Activated B cell treated with CpG ODN at 0.5 μM for 24 hours (primary cell): Measurements from ENCODE around the gene ABCA7. TPM values are rescaled to one million over a fixed set of nuclear protein-coding genes. Genes with fewer than 3 reads are reported as not detected.

Source experiments
- ATAC-seq: fragments of 200-7000 bp; cut with Tn5 transposase; one replicate; pipeline ENCODE4 v1.10.0; 2021; ENCODE audit warnings: low read depth, mild to moderate bottlenecking, moderate library complexity
- CTCF ChIA-PET: fragments of 350-600 bp; sonication (Branson Sonifier 250); formaldehyde crosslinking; loops from one replicate; lab custom pipeline; 2021; ENCODE audit warnings: antibody characterized with exemption; lab: Charles Lee
- POLR2A ChIA-PET: fragments of 350-600 bp; sonication (Branson Sonifier 250); formaldehyde crosslinking; loops from one replicate; lab custom pipeline; 2021; ENCODE audit warnings: antibody characterized with exemption; lab: Charles Lee
- DNase-seq: peaks from one replicate; pipeline ENCODE4 v3.0.0; 2022
- H3K27ac Mint-ChIP-seq: one replicate; pipeline ENCODE4 v1.8.0; 2020; ENCODE audit warnings: mixed read lengths
- H3K27me3 Mint-ChIP-seq: one replicate; pipeline ENCODE4 v1.8.0; 2021; ENCODE audit warnings: mixed read lengths
- H3K36me3 Mint-ChIP-seq: one replicate; pipeline ENCODE4 v1.8.0; 2021; ENCODE audit warnings: low read depth, mixed read lengths
- H3K4me1 Mint-ChIP-seq: one replicate; pipeline ENCODE4 v1.8.0; 2021; ENCODE audit warnings: mixed read lengths
- H3K4me3 Mint-ChIP-seq: one replicate; pipeline ENCODE4 v1.8.0; 2020; ENCODE audit warnings: mild to moderate bottlenecking, mixed read lengths
- H3K9me3 Mint-ChIP-seq: one replicate; pipeline ENCODE4 v1.8.0; 2020; ENCODE audit warnings: mixed read lengths
- intact Hi-C: fragments of 100-400 bp; cut with micrococcal nuclease; formaldehyde crosslinking; loops from one replicate; pipeline ENCODE4 v1.15.1; 2024
- total RNA-seq: library from RNA; stranded (reverse); gene quantifications from 2 replicates; pipeline ENCODE4 v1.2.3, GENCODE V29; 2022
- TF ChIP-seq, protein P1 (sequence below): fragments of 200-600 bp; IDR thresholded peaks from one replicate; pipeline ENCODE4 v1.8.0; 2022; ENCODE audit warnings: antibody characterized with exemption, mild to moderate bottlenecking

Gene ABCA7
- total RNA-seq, 1 donor from 2014 or later: 188 TPM

DNA sequence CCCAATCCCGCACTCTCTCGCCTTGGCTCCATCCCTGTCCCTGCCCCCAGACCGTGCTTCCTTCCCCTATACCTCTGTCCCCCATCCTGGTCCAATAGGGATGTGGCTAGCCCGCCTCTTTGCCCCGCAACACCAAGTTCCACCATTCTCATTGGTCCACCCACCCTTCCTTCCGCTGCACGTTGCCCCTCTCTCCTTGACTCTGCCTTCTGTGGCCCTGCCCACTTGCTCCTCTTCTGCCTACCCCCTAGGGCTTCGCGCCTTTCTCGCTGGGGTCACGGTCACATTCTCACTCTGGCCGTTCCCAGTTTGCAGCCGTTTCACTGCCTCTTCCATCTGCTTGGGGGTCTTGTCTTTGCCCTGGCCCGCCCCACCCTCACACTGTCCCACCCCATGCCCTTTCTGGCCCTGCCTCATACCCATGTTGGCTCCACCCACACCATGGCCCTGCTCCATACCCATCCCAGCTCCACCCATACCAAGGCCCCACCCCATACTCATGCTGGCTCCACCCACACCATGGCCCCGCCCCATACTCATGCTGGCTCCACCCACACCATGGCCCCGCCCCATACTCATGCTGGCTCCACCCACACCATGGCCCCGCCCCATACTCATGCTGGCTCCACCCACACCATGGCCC, 22.6 kb downstream of the ABCA7 start:
- ATAC-seq (peak; percentile 12), DNase-seq (no peak)
- intact Hi-C loops: no loop called here

DNA sequence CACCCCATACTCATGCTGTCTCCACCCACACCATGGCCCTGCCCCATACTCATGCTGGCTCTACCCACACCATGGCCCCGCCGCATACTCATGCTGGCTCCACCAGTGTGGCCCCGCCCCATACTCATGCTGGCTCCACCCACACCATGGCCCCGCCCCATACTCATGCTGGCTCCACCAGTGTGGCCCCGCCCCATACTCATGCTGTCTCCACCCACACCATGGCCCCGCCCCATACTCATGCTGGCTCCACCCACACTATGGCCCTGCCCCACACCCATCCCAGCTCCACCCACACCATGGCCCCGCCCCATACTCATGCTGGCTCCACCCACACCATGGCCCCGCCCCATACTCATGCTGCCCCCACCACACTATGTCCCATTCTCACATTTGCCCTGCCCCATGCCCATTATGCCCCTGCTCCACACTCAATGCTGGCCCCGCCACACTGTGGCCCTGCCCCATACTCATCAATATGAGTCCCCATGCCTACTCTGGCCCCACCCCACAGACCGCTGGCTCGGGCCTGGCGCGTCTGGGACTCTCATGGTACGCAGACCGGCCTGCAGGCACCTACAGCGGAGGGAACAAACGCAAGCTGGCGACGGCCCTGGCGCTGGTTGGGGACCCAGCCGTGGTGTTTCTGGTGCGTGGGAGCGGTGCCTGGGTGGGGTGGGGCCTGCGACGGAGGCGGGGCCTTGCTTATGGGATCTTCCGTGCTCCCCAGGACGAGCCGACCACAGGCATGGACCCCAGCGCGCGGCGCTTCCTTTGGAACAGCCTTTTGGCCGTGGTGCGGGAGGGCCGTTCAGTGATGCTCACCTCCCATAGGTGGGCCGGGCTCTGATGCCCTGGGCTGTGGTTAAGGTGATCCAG, 23.4 kb downstream of the ABCA7 start:
- no peak overlapping the region for H3K27ac Mint-ChIP-seq

More for the DNA sequence above, 22.6 kb downstream of the ABCA7 start:
- TF ChIP-seq, protein P1, sequence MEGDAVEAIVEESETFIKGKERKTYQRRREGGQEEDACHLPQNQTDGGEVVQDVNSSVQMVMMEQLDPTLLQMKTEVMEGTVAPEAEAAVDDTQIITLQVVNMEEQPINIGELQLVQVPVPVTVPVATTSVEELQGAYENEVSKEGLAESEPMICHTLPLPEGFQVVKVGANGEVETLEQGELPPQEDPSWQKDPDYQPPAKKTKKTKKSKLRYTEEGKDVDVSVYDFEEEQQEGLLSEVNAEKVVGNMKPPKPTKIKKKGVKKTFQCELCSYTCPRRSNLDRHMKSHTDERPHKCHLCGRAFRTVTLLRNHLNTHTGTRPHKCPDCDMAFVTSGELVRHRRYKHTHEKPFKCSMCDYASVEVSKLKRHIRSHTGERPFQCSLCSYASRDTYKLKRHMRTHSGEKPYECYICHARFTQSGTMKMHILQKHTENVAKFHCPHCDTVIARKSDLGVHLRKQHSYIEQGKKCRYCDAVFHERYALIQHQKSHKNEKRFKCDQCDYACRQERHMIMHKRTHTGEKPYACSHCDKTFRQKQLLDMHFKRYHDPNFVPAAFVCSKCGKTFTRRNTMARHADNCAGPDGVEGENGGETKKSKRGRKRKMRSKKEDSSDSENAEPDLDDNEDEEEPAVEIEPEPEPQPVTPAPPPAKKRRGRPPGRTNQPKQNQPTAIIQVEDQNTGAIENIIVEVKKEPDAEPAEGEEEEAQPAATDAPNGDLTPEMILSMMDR: no peak
- peaks cover 19% of the 10 kb centered on the region for H3K36me3 Mint-ChIP-seq
- no peak overlapping the region for H3K4me3 Mint-ChIP-seq
- H3K4me1 Mint-ChIP-seq: peaks cover 37% of the 10 kb centered on the region
- H3K27ac Mint-ChIP-seq: no peak overlapping the region
- no peaks in the 10 kb centered on the region for H3K27me3 Mint-ChIP-seq
- POLR2A ChIA-PET: interaction anchor here (0.5 to 1.2 kb wide), 2 partner anchors 14 to 23 kb away, joined by 3 to 5 read pairs; partner anchors contain the start of gene ABCA7
- H3K9me3 Mint-ChIP-seq: no peaks in the 10 kb centered on the region
- CTCF ChIA-PET: interaction anchor here (1.0 kb wide), 1 partner anchor 51 kb away, joined by 3 read pairs; no protein-coding TSS in a partner anchor

DNA sequence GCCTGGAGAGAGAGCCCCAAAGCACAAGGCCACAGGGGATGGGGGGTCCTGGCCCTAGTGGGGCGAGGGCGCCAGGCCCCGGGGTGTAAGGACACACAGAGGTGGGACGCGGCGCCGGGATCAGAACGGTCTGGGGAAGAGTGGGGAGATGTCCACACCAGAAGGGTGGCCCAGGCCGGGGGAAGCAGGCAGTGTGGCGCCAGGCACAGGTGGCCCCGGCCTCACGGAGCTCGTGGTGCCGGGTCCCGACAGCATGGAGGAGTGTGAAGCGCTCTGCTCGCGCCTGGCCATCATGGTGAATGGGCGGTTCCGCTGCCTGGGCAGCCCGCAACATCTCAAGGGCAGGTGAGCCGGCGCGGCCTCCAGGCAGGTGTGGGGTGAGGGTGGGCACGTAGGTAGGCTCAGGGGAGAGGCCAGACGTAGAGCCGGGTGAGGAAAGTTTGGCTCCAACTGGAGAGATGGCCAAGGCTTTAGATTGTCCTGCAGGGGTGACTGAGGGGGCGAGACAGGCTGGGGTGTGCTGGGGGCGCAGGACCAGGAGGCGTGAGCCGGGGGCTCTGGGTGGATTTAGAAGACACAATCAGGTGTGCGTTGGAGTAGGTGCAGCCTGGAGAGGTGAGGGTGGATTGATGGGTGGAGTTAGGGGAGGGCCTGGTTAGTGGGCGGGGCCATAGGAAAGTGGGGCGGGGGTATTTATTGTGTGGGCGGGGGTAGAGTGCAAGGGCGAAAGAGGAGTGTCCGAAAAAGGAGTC, 24.2 kb downstream of the ABCA7 start:
- TF ChIP-seq, protein P1: no peak
- H3K9me3 Mint-ChIP-seq: no peaks in the 10 kb centered on the region
- ChIA-PET CTCF (interaction anchor here (1.0 to 2.7 kb wide), 13 partner anchors 11 to 180 kb away, joined by 3 to 13 read pairs (median 4); partner anchors contain the start of genes ABCA7 and CNN2), POLR2A (interaction anchor here (0.6 to 5.3 kb wide), 12 partner anchors 13 to 794 kb away, joined by 3 to 140 read pairs (median 8); partner anchors contain the start of genes ABCA7, CNN2, GPX4 and RNU6-2)
- no peak for DNase-seq
- H3K4me3 Mint-ChIP-seq: peak overlapping the region; percentile 15
- no peaks in the 10 kb centered on the region for H3K27me3 Mint-ChIP-seq
- intact Hi-C loops: no loop called here
- no peak overlapping the region for H3K27ac Mint-ChIP-seq
- no peak for ATAC-seq
- H3K36me3 Mint-ChIP-seq: peaks cover 18% of the 10 kb centered on the region
- peaks cover 31% of the 10 kb centered on the region for H3K4me1 Mint-ChIP-seq

More for the DNA sequence above, 23.4 kb downstream of the ABCA7 start:
- no peak overlapping the region for H3K4me3 Mint-ChIP-seq
- DNase-seq (no peak), ATAC-seq (no peak)
- no peaks in the 10 kb centered on the region for H3K9me3 Mint-ChIP-seq
- POLR2A ChIA-PET: no interaction called here
- H3K36me3 Mint-ChIP-seq: peaks cover 15% of the 10 kb centered on the region
- no peaks in the 10 kb centered on the region for H3K27me3 Mint-ChIP-seq
- TF ChIP-seq, protein P1: no peak
- peaks cover 29% of the 10 kb centered on the region for H3K4me1 Mint-ChIP-seq
- CTCF ChIA-PET: no interaction called here
- intact Hi-C loops: no loop called here

DNA sequence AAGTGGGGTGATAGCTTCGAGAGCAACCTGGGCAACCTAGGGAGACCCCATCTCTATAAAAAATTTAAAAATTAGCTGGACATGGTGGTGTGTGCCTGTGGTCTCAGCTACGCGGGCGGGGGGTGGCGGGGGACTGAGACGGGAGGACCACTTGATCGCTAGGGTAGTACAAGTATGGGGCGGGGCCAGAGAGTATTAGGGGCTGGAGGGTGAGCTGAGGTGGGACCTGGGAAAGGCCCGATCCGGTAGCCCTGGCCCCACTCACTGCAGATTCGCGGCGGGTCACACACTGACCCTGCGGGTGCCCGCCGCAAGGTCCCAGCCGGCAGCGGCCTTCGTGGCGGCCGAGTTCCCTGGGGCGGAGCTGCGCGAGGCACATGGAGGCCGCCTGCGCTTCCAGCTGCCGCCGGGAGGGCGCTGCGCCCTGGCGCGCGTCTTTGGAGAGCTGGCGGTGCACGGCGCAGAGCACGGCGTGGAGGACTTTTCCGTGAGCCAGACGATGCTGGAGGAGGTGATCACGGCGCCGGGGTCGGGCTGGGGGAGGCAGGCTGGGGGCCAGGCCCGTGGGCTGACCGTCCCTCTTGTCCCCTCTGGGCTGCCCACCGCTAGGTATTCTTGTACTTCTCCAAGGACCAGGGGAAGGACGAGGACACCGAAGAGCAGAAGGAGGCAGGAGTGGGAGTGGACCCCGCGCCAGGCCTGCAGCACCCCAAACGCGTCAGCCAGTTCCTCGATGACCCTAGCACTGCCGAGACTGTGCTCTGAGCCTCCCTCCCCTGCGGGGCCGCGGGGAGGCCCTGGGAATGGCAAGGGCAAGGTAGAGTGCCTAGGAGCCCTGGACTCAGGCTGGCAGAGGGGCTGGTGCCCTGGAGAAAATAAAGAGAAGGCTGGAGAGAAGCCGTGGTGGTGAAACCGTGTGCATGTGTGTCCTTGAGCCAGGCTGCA, 25.0 kb downstream of the ABCA7 start:
- H3K27ac Mint-ChIP-seq: no peak overlapping the region
- intact Hi-C loops: loop anchor here (5.0 kb wide), 1 partner anchor 127 kb away; no protein-coding TSS in a partner anchor
- TF ChIP-seq, protein P1: peak; percentile 33
- no peaks in the 10 kb centered on the region for H3K9me3 Mint-ChIP-seq
- H3K4me3 Mint-ChIP-seq: peak overlapping the region; percentile 60
- peaks cover 18% of the 10 kb centered on the region for H3K36me3 Mint-ChIP-seq
- peak; percentile 68 for DNase-seq
- no peaks in the 10 kb centered on the region for H3K27me3 Mint-ChIP-seq
- ATAC-seq: peak; percentile 36
- peaks cover 38% of the 10 kb centered on the region for H3K4me1 Mint-ChIP-seq
- POLR2A ChIA-PET: interaction anchor here (0.6 to 5.3 kb wide), 14 partner anchors 12 to 794 kb away, joined by 3 to 140 read pairs (median 7); partner anchors contain the start of genes ABCA7, CNN2, GPX4 and RNU6-2
- CTCF ChIA-PET: interaction anchor here (0.6 to 2.7 kb wide), 14 partner anchors 10 to 179 kb away, joined by 3 to 13 read pairs (median 4); partner anchors contain the start of genes ABCA7 and CNN2
